OCI-LY7 (cell line): ENCODE data around the gene CTNNA3. TPM values are rescaled to one million over a fixed set of nuclear protein-coding genes. Genes with fewer than 3 reads are reported as not detected.

ENCODE experiments used
- BruUV-seq: library from RNA; stranded (reverse); fragments of 400-500 nt; replicated peaks from 2 replicates; lab custom pipeline; 2021; lab: Mats Ljungman, UMichigan
- CTCF ChIA-PET: fragments of 300-600 bp; sonication (Branson Sonifier 250); formaldehyde crosslinking; loops from one replicate; lab custom pipeline; 2022; ENCODE audit warnings: antibody characterized with exemption; ENCODE audit not compliant: unreplicated experiment; lab: Charles Lee
- POLR2A ChIA-PET: fragments of 300-600 bp; sonication (Branson Sonifier 250); formaldehyde crosslinking; loops from one replicate; lab custom pipeline; 2022; ENCODE audit warnings: antibody characterized with exemption; lab: Charles Lee
- DNase-seq: peaks from one replicate; pipeline ENCODE4 v3.0.0-alpha.2; 2015; ENCODE audit warnings: low spot score
- H2AFZ ChIP-seq: fragments of 200-600 bp; sonication (generic), shearing (Covaris generic); 2 replicates; pipeline ENCODE4 v1.6.1; 2014; ENCODE audit warnings: mild to moderate bottlenecking, antibody characterized with exemption, low read length, moderate library complexity
- H3K27ac ChIP-seq: fragments of 200-600 bp; sonication (generic); 2 replicates; pipeline ENCODE4 v1.5.1; 2014; ENCODE audit warnings: mixed run types, low read depth, mild to moderate bottlenecking, moderate library complexity, low read length, inconsistent platforms; ENCODE audit not compliant: poor library complexity, severe bottlenecking
- H3K36me3 ChIP-seq: fragments of 200-600 bp; sonication (generic); 2 replicates; pipeline ENCODE4 v1.6.1; 2014; ENCODE audit warnings: mild to moderate bottlenecking, antibody characterized with exemption, low read length, moderate library complexity, mixed read lengths; ENCODE audit not compliant: insufficient read depth
- H3K4me1 ChIP-seq: fragments of 200-600 bp; sonication (generic); 2 replicates; pipeline ENCODE4 v1.5.1; 2014; ENCODE audit warnings: mild to moderate bottlenecking, low read length; ENCODE audit not compliant: insufficient read depth, poor library complexity, severe bottlenecking
- H3K4me2 ChIP-seq: fragments of 200-600 bp; sonication (generic); 2 replicates; pipeline ENCODE4 v1.6.1; 2014; ENCODE audit warnings: mild to moderate bottlenecking, low read length
- H3K4me3 ChIP-seq: fragments of 200-600 bp; sonication (generic); 2 replicates; pipeline ENCODE4 v1.5.1; 2014; ENCODE audit warnings: mild to moderate bottlenecking, low read depth, low read length; ENCODE audit not compliant: poor library complexity, severe bottlenecking
- H3K79me2 ChIP-seq: fragments of 200-600 bp; sonication (generic); 2 replicates; pipeline ENCODE4 v1.6.1; 2016; ENCODE audit warnings: low read depth, mild to moderate bottlenecking, low read length, moderate library complexity, mixed read lengths; ENCODE audit not compliant: insufficient read depth
- H3K9me2 ChIP-seq: fragments of 200-600 bp; sonication (generic); 2 replicates; pipeline ENCODE4 v1.6.1; 2016; ENCODE audit warnings: mild to moderate bottlenecking, low read length, mixed read lengths; ENCODE audit not compliant: insufficient read depth
- H3K9me3 ChIP-seq: fragments of 200-600 bp; sonication (generic); 2 replicates; pipeline ENCODE4 v1.6.1; 2014; ENCODE audit warnings: mild to moderate bottlenecking, mixed run types, low read length, mixed read lengths
- H4K20me1 ChIP-seq: fragments of 200-600 bp; sonication (generic); 2 replicates; pipeline ENCODE4 v1.6.1; 2014; ENCODE audit warnings: mild to moderate bottlenecking, antibody characterized with exemption, low read length, moderate library complexity, mixed read lengths; ENCODE audit not compliant: insufficient read depth
- CTCF ChIP-seq: fragments of 200-600 bp; sonication (generic); conservative IDR thresholded peaks from 2 replicates; pipeline ENCODE4 v1.5.1; 2014; ENCODE audit warnings: mild to moderate bottlenecking, antibody characterized with exemption, low read length, moderate library complexity, mixed read lengths
- EZH2phosphoT487 ChIP-seq: fragments of 200-600 bp; sonication (generic); IDR thresholded peaks from 2 replicates; pipeline ENCODE4 v1.6.1; 2018; ENCODE audit warnings: low read depth, borderline replicate concordance, mild to moderate bottlenecking, mixed run types, antibody characterized with exemption, low read length, moderate library complexity, mixed read lengths
- intact Hi-C: fragments of 100-400 bp; cut with micrococcal nuclease; formaldehyde crosslinking; loops from one replicate; pipeline ENCODE4 v1.10.0; 2022; ENCODE audit not compliant: unreplicated experiment
- total RNA-seq, 2 experiments: library from RNA; depleted of rRNA in 1 of 2; stranded (reverse); fragments of >200 nt in 1 of 2; shearing (Covaris generic) in 1 of 2; gene quantifications; 2 replicates each; pipeline ENCODE4 v1.2.3, GENCODE V29; 2014 to 2022

Gene CTNNA3
- total RNA-seq, 2 experiments from 2014 or later = not detected

- CTCF ChIA-PET = no interaction called here
- no peak overlapping the region for H2AFZ ChIP-seq
- no TSS peak for BruUV-seq
Observed at GRCh38 chr10:66673071-66673470, 1022.9 kb downstream of the CTNNA3 start.

GRCh38 chr10:66671562-66671961 is 1024.4 kb downstream of the CTNNA3 start:
- no peaks in the 10 kb centered on the region for H3K9me2 ChIP-seq
- no peaks in the 10 kb centered on the region for H3K4me1 ChIP-seq
- no peak for DNase-seq
- H3K79me2 ChIP-seq = no peaks in the 10 kb centered on the region
- no peak overlapping the region for H3K27ac ChIP-seq
- no peak overlapping the region for H3K4me3 ChIP-seq
- H3K36me3 ChIP-seq = no peaks in the 10 kb centered on the region
- CTCF ChIA-PET = no interaction called here
- H3K4me2 ChIP-seq = no peak overlapping the region
- no peak for TF ChIP-seq CTCF
- no peak for TF ChIP-seq EZH2phosphoT487
- no TSS peak for BruUV-seq
- no peaks in the 10 kb centered on the region for H3K9me3 ChIP-seq
- no peaks in the 10 kb centered on the region for H4K20me1 ChIP-seq
- H2AFZ ChIP-seq = no peak overlapping the region
- POLR2A ChIA-PET = interaction anchor here (0.6 kb wide), 1 partner anchor 21 kb away, joined by 3 read pairs; no protein-coding TSS in a partner anchor
- intact Hi-C loops = no loop called here

More at GRCh38 chr10:66673071-66673470, 1022.9 kb downstream of the CTNNA3 start:
- TF ChIP-seq EZH2phosphoT487 (no peak), CTCF (no peak)
- POLR2A ChIA-PET = interaction anchor here (1.2 kb wide), 1 partner anchor 10 kb away, joined by 3 read pairs; no protein-coding TSS in a partner anchor
- Histone ChIP-seq H3K4me1 (no peaks in the 10 kb centered on the region), H3K9me3 (no peaks in the 10 kb centered on the region), H3K27ac (no peak overlapping the region), H3K9me2 (no peaks in the 10 kb centered on the region), H3K36me3 (no peaks in the 10 kb centered on the region), H4K20me1 (no peaks in the 10 kb centered on the region), H3K4me2 (no peak overlapping the region), H3K79me2 (no peaks in the 10 kb centered on the region), H3K4me3 (no peak overlapping the region)
- no peak for DNase-seq
- intact Hi-C loops = no loop called here

- no peak overlapping the region for H3K4me2 ChIP-seq
- intact Hi-C loops = no loop called here
- no peak for DNase-seq
- BruUV-seq = no TSS peak
- H3K9me3 ChIP-seq = no peaks in the 10 kb centered on the region
- TF ChIP-seq EZH2phosphoT487 (no peak), CTCF (no peak)
- H3K79me2 ChIP-seq = no peaks in the 10 kb centered on the region
- no peaks in the 10 kb centered on the region for H3K36me3 ChIP-seq
- no peaks in the 10 kb centered on the region for H3K4me1 ChIP-seq
- CTCF ChIA-PET = no interaction called here
- H3K9me2 ChIP-seq = no peaks in the 10 kb centered on the region
- H4K20me1 ChIP-seq = no peaks in the 10 kb centered on the region
- H2AFZ ChIP-seq = no peak overlapping the region
- POLR2A ChIA-PET = interaction anchor here (0.6 kb wide), 2 partner anchors 20 to 269 kb away, joined by 3 to 4 read pairs; no protein-coding TSS in a partner anchor
- no peak overlapping the region for H3K27ac ChIP-seq
- no peak overlapping the region for H3K4me3 ChIP-seq
Observed at GRCh38 chr10:66671064-66671463, 1024.9 kb downstream of the CTNNA3 start.
